Naive thymus-derived CD4-positive, alpha-beta T cell (primary cell): ENCODE measurements around the gene DTNA. TPM values are rescaled to one million over a fixed set of nuclear protein-coding genes. Genes with fewer than 3 reads are reported as not detected.

Experiments
- ATAC-seq: fragments of 150-1000 bp; cut with Tn5 transposase; 2 replicates; pipeline ENCODE4 v1.10.0; 2021; ENCODE audit warnings: mild to moderate bottlenecking, moderate library complexity
- CTCF ChIA-PET: fragments of 350-600 bp; sonication (Branson Sonifier 250); formaldehyde crosslinking; loops from one replicate; lab custom pipeline; 2021; ENCODE audit warnings: antibody characterized with exemption; lab: Charles Lee
- POLR2A ChIA-PET: fragments of 350-600 bp; sonication (Branson Sonifier 250); formaldehyde crosslinking; loops from one replicate; lab custom pipeline; 2021; ENCODE audit warnings: antibody characterized with exemption, inconsistent platforms; lab: Charles Lee
- DNase-seq, 9 donors: peaks; one replicate each; pipeline versions ENCODE4 v3.0.0 to v3.0.0-alpha.2; 2020 to 2022; ENCODE audit warnings: mixed read lengths in 1 of 9
- H3K27ac ChIP-seq: one replicate; pipeline ENCODE4 v1.7.0; 2013; ENCODE audit warnings: mild to moderate bottlenecking, low read depth, low read length, moderate library complexity
- H3K27me3 ChIP-seq, 2 donors: one replicate each; pipeline ENCODE4 v1.7.0; 2013; ENCODE audit warnings: low read length in 2 of 2, mild to moderate bottlenecking in 2 of 2, moderate library complexity in 2 of 2; ENCODE audit not compliant: control insufficient read depth in 2 of 2, insufficient read depth in 2 of 2
- H3K36me3 ChIP-seq, 3 experiments: 1 replicate in 2 of 3; 2 replicates in 1 of 3; pipeline ENCODE4 v1.7.0; 2013; ENCODE audit warnings: low read length in 3 of 3, mild to moderate bottlenecking in 3 of 3, moderate library complexity in 1 of 3; ENCODE audit not compliant: insufficient read depth in 3 of 3, control insufficient read depth in 2 of 3
- H3K4me1 ChIP-seq, 2 donors: one replicate each; pipeline ENCODE4 v1.7.0; 2013; ENCODE audit warnings: low read length in 2 of 2, mild to moderate bottlenecking in 2 of 2, moderate library complexity in 1 of 2; ENCODE audit not compliant: control insufficient read depth in 2 of 2, insufficient read depth in 2 of 2
- H3K4me3 ChIP-seq: 2 replicates; pipeline ENCODE4 v1.7.0; 2013; ENCODE audit warnings: mild to moderate bottlenecking, low read length
- H3K9me3 ChIP-seq, 3 experiments: 1 replicate in 2 of 3; 2 replicates in 1 of 3; pipeline ENCODE4 v1.7.0; 2013; ENCODE audit warnings: low read length in 3 of 3; ENCODE audit not compliant: control insufficient read depth in 2 of 3
- H3K27ac Mint-ChIP-seq, 9 donors: one replicate each; pipeline ENCODE4 v1.8.0; 2020 to 2022; ENCODE audit warnings: mixed read lengths in 9 of 9, mild to moderate bottlenecking in 8 of 9, moderate library complexity in 5 of 9, inconsistent platforms in 2 of 9
- H3K27me3 Mint-ChIP-seq, 5 donors: one replicate each; pipeline ENCODE4 v1.8.0; 2021 to 2022; ENCODE audit warnings: mixed read lengths in 5 of 5, mild to moderate bottlenecking in 1 of 5
- H3K36me3 Mint-ChIP-seq, 5 donors: one replicate each; pipeline ENCODE4 v1.8.0; 2020 to 2022; ENCODE audit warnings: mixed read lengths in 5 of 5, mild to moderate bottlenecking in 3 of 5, inconsistent platforms in 1 of 5
- H3K4me1 Mint-ChIP-seq, 7 donors: one replicate each; pipeline ENCODE4 v1.8.0; 2020 to 2022; ENCODE audit warnings: mixed read lengths in 7 of 7, mild to moderate bottlenecking in 3 of 7, inconsistent platforms in 1 of 7
- H3K4me3 Mint-ChIP-seq, 10 donors: one replicate each; pipeline ENCODE4 v1.8.0; 2020 to 2022; ENCODE audit warnings: mild to moderate bottlenecking in 10 of 10, mixed read lengths in 10 of 10, moderate library complexity in 6 of 10, inconsistent platforms in 2 of 10
- H3K9me3 Mint-ChIP-seq, 11 donors: one replicate each; pipeline ENCODE4 v1.8.0; 2020 to 2022; ENCODE audit warnings: mixed read lengths in 11 of 11, mild to moderate bottlenecking in 4 of 11, inconsistent platforms in 1 of 11, moderate library complexity in 1 of 11
- intact Hi-C, 2 donors: fragments of 100-400 bp; cut with micrococcal nuclease; formaldehyde crosslinking; loops; one replicate each; pipeline ENCODE4 v1.15.1; 2023
- polyA plus RNA-seq, 2 donors: library from polyadenylated mRNA; unstranded; fragments of 300-500 nt; fragmentation: Illumina TruSeq; gene quantifications; one replicate each; pipeline ENCODE4 v1.2.3, GENCODE V29; 2021
- total RNA-seq, 6 experiments: library from RNA in 5 of 6; stranded (reverse) in 5 of 6; gene quantifications; 1 replicate in 5 of 6; 2 replicates in 1 of 6; pipeline ENCODE4 v1.2.3 and lab custom pipeline; 2021 to 2026

Gene DTNA
- total and polyA plus RNA-seq, 7 experiments from 2014 or later, result 0.49 to 1.5 (median 0.63) TPM; not detected in 3

DNA sequence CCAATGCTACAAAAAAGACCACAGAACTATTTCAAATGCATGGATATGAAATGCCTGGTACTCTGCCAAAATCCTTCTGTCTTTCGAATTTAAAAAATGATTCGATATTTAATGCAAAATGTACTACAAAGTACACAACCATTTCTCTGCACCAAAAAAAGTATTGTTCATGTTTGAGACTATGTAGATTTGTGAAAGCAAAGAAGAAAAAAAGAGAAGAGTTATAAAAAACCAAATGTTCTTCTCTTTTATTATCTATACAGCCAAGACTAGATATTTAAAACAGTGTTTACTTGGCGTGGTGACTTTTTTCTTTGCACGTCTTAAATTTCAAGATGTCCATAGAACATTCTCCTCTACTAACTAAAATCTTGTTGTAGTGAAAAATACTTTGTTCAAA lies 89.2 kb downstream of the DTNA start:
- H3K27ac Mint-ChIP-seq, result no peak overlapping the region
- DNase-seq, result no peak
- H3K4me3 ChIP-seq, result no peak overlapping the region
- H3K27me3 Mint-ChIP-seq, result peaks cover 0 to 44% (median 22%) of the 10 kb centered on the region in 5 donors
- ChIA-PET POLR2A (no interaction called here), CTCF (no interaction called here)
- no peak overlapping the region for H3K27ac ChIP-seq
- H3K36me3 Mint-ChIP-seq, result no peaks in the 10 kb centered on the region
- intact Hi-C loops, result no loop called here
- no peak overlapping the region for H3K4me3 Mint-ChIP-seq
- H3K36me3 ChIP-seq, result no peaks in the 10 kb centered on the region
- no peaks in the 10 kb centered on the region for H3K27me3 ChIP-seq
- H3K9me3 ChIP-seq, result no peaks in the 10 kb centered on the region
- ATAC-seq, result no peak
- no peaks in the 10 kb centered on the region for H3K9me3 Mint-ChIP-seq
- H3K4me1 ChIP-seq, result no peaks in the 10 kb centered on the region
- H3K4me1 Mint-ChIP-seq, result peaks cover 0 to 3% (median 0%) of the 10 kb centered on the region in 7 donors

DNA sequence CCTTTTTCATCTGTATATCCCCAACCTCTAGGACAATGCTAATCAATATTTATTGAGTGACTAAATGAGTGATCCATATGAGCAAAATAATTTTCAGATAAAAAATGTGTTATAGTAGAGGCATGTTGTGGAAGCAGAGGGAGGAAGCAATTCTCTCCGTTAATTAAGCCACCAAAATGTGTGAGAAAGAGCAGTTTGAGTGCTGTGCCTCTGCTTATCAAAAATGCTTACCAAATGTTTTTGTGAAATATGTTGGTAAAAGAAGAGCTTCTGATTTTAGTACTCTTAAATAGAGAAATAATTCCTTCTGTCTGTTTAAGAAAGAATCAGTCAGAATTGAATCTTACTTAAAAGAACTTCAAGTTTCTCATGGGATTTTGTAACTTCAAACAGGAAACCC lies 90.3 kb downstream of the DTNA start:
- Mint-ChIP-seq H3K27me3 (peaks cover 0 to 43% (median 22%) of the 10 kb centered on the region in 5 donors), H3K27ac (no peak overlapping the region), H3K4me3 (no peak overlapping the region), H3K9me3 (no peaks in the 10 kb centered on the region), H3K4me1 (peaks cover 0 to 3% (median 0%) of the 10 kb centered on the region in 7 donors), H3K36me3 (no peaks in the 10 kb centered on the region)
- no peak overlapping the region for H3K27ac ChIP-seq
- H3K27me3 ChIP-seq, result no peaks in the 10 kb centered on the region
- H3K4me3 ChIP-seq, result no peak overlapping the region
- ATAC-seq, result no peak
- ChIA-PET POLR2A (no interaction called here), CTCF (no interaction called here)
- intact Hi-C loops, result no loop called here
- no peak for DNase-seq
- no peaks in the 10 kb centered on the region for H3K9me3 ChIP-seq
- H3K36me3 ChIP-seq, result no peaks in the 10 kb centered on the region
- no peaks in the 10 kb centered on the region for H3K4me1 ChIP-seq

- no peak overlapping the region for H3K27ac ChIP-seq
- ChIA-PET CTCF (no interaction called here), POLR2A (no interaction called here)
- H3K4me1 ChIP-seq, result no peaks in the 10 kb centered on the region
- ATAC-seq, result no peak
- peaks cover 0 to 48% (median 22%) of the 10 kb centered on the region in 5 donors for H3K27me3 Mint-ChIP-seq
- H3K36me3 Mint-ChIP-seq, result no peaks in the 10 kb centered on the region
- no peaks in the 10 kb centered on the region for H3K9me3 Mint-ChIP-seq
- no peak overlapping the region for H3K4me3 ChIP-seq
- H3K4me1 Mint-ChIP-seq, result peaks cover 0 to 3% (median 0%) of the 10 kb centered on the region in 7 donors
- no peak overlapping the region for H3K4me3 Mint-ChIP-seq
- no peaks in the 10 kb centered on the region for H3K36me3 ChIP-seq
- intact Hi-C loops, result no loop called here
- H3K9me3 ChIP-seq, result no peaks in the 10 kb centered on the region
- no peaks in the 10 kb centered on the region for H3K27me3 ChIP-seq
- no peak overlapping the region for H3K27ac Mint-ChIP-seq
- no peak for DNase-seq
These were observed 91.7 kb downstream of the DTNA start for GRCh38 chr18:34801774-34802173.

DNA sequence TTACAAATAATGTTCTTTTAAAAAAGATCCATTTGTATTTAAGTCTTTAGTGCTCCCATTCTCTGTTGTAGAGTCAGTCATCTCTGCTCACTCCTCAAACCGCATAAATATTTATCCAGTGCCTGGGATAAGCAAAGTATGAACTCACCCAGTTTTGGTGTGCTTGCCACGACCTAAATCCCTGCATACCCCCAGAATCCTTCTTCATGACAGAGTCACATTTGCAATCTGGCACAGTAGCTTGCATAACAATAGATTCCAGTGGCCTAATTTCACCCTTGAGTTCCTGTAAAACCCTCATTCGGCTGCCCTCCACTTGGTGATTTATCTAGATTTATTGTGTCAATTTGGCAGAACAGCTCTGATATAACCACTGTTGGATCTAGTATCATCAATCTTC lies 92.9 kb downstream of the DTNA start:
- no peak overlapping the region for H3K4me3 Mint-ChIP-seq
- ATAC-seq, result no peak
- Histone ChIP-seq H3K4me3 (no peak overlapping the region), H3K9me3 (no peaks in the 10 kb centered on the region), H3K36me3 (no peaks in the 10 kb centered on the region), H3K27me3 (no peaks in the 10 kb centered on the region), H3K4me1 (no peaks in the 10 kb centered on the region), H3K27ac (no peak overlapping the region)
- peaks cover 0 to 3% (median 0%) of the 10 kb centered on the region in 7 donors for H3K4me1 Mint-ChIP-seq
- no peak for DNase-seq
- intact Hi-C loops, result no loop called here
- CTCF ChIA-PET, result interaction anchor here (0.5 kb wide), 1 partner anchor 662 kb away, joined by 3 read pairs; no protein-coding TSS in a partner anchor
- H3K27me3 Mint-ChIP-seq, result peaks cover 0 to 39% (median 16%) of the 10 kb centered on the region in 5 donors
- no peaks in the 10 kb centered on the region for H3K9me3 Mint-ChIP-seq
- POLR2A ChIA-PET, result no interaction called here
- H3K36me3 Mint-ChIP-seq, result no peaks in the 10 kb centered on the region
- no peak overlapping the region for H3K27ac Mint-ChIP-seq

DNA sequence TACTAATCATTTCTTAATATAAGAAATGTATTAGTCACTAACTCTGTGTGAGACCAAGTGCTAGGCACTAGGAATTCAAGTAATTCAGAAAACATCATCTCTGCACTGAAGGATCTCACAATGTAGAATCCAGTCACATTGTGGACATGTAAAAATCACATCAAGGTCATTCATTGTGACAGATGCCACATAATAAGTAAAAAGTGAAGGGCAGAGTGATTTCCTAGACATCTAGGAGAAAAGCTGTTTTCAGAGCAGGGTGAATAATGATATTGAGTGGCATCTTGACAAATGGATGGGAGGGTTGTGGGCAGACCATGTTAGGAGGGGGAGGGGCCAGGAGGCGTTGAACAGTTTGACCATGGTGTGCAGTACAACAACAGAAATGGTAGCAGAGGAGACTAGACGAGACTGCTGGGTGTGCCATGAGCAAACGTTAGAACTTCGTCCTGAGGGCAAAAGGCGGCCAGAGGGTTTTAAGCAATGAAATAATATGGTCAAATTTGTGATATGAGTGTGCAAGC lies 93.8 kb downstream of the DTNA start:
- DNase-seq, result no peak
- H3K27ac ChIP-seq, result no peak overlapping the region
- ATAC-seq, result no peak
- intact Hi-C loops, result no loop called here
- no peaks in the 10 kb centered on the region for H3K9me3 Mint-ChIP-seq
- H3K9me3 ChIP-seq, result no peaks in the 10 kb centered on the region
- H3K27me3 ChIP-seq, result no peaks in the 10 kb centered on the region
- peaks cover 0 to 2% (median 0%) of the 10 kb centered on the region in 7 donors for H3K4me1 Mint-ChIP-seq
- H3K4me3 Mint-ChIP-seq, result no peak overlapping the region
- no peak overlapping the region for H3K27ac Mint-ChIP-seq
- H3K36me3 Mint-ChIP-seq, result no peaks in the 10 kb centered on the region
- CTCF ChIA-PET, result no interaction called here
- POLR2A ChIA-PET, result no interaction called here
- no peak overlapping the region for H3K4me3 ChIP-seq
- H3K4me1 ChIP-seq, result no peaks in the 10 kb centered on the region
- no peaks in the 10 kb centered on the region for H3K36me3 ChIP-seq
- H3K27me3 Mint-ChIP-seq, result peaks cover 0 to 34% (median 12%) of the 10 kb centered on the region in 5 donors

GRCh38 chr18:34805103-34805877 lies 95.2 kb downstream of the DTNA start:
- ChIA-PET POLR2A (no interaction called here), CTCF (interaction anchor here (0.7 kb wide), 1 partner anchor 1247 kb away, joined by 3 read pairs; no protein-coding TSS in a partner anchor)
- Mint-ChIP-seq H3K9me3 (peaks cover 0 to 1% (median 0%) of the 10 kb centered on the region in 11 donors), H3K4me3 (no peak overlapping the region), H3K27me3 (peaks cover 0 to 32% (median 8%) of the 10 kb centered on the region in 5 donors), H3K4me1 (no peaks in the 10 kb centered on the region), H3K36me3 (no peaks in the 10 kb centered on the region), H3K27ac (no peak overlapping the region)
- Histone ChIP-seq H3K9me3 (no peaks in the 10 kb centered on the region), H3K4me3 (no peak overlapping the region), H3K4me1 (no peaks in the 10 kb centered on the region), H3K36me3 (no peaks in the 10 kb centered on the region), H3K27me3 (no peaks in the 10 kb centered on the region), H3K27ac (no peak overlapping the region)
- no peak for ATAC-seq
- intact Hi-C loops, result no loop called here
- DNase-seq, result no peak
